ENCODE results near the gene PAM16. TPM values are rescaled to one million over a fixed set of nuclear protein-coding genes. Genes with fewer than 3 reads are reported as not detected.

PAM16 gene
- total and polyA plus RNA-seq, 2 of the 8 experiments (the other 6 are each of a cell fraction or from before 2014, with no cell fraction given): 78.3 to 198 TPM

- 91% methylated on average over 18 of the region's 22 CpGs; no CpG with 5 or more reads in 1 of the 2 experiments for WGBS, 2 experiments (ENCODE audit: extremely low coverage in 1 of 2, insufficient coverage in 1 of 2, insufficient read length in 1 of 2, insufficient replicate concordance in 2 of 2, low coverage in 1 of 2, low lambda C conversion rate in 2 of 2, missing lambda C conversion rate in 1 of 2)
- H3K79me2 ChIP-seq (ENCODE audit: control insufficient read depth in 1 of 2, insufficient read depth in 2 of 2, low read length in 2 of 2): peaks cover 0 to 55% of the 10 kb centered on the region in 2 experiments; a peak in 2 of 4 replicates
- H3K14ac ChIP-seq (ENCODE audit: insufficient read length): no peak overlapping the region
- peaks cover 12% of the 10 kb centered on the region for H3K79me1 ChIP-seq (ENCODE audit: low read depth, low read length)
- DNase-seq (ENCODE audit: low read depth in 1 of 2, low spot score in 2 of 2): no peak
- H3K18ac ChIP-seq (ENCODE audit: extremely low read depth, low read length): peak overlapping the region; percentile 2; the same call in 1 of the 2 replicates
- no peak overlapping the region for H2AFZ ChIP-seq (ENCODE audit: low read length)
- no peak overlapping the region for H4K91ac ChIP-seq (replicated peaks; ENCODE audit: insufficient read length, low read length)
- H3K4me2 ChIP-seq (ENCODE audit: insufficient read depth in 1 of 2, low read depth in 2 of 2, low read length in 2 of 2): peak overlapping the region; percentile 9 to 52; a peak in 1 of 4 replicates
- no peak overlapping the region for H4K8ac ChIP-seq (ENCODE audit: extremely low read depth, insufficient read depth, low read length)
- no peak overlapping the region for H3K56ac ChIP-seq (replicated peaks; ENCODE audit: insufficient read length, low read depth, low read length)
- peaks cover 9 to 22% of the 10 kb centered on the region in 2 experiments for H4K20me1 ChIP-seq (replicated peaks in 1 of 2; ENCODE audit: control insufficient read depth in 1 of 2, insufficient read depth in 2 of 2, low read length in 2 of 2)
- H3K9ac ChIP-seq (replicated peaks in 1 of 4; ENCODE audit: extremely low read depth in 1 of 4, low read depth in 3 of 4, low read length in 3 of 4): 0 out of 7 replicates have a peak overlapping the region, but pooled peaks of 1 of the 4 experiments have one; percentile 29
- peak overlapping the region; percentile 61; the same call in 1 of the 2 replicates for H2BK15ac ChIP-seq (ENCODE audit: low read length)
- H3K9me3 ChIP-seq (ENCODE audit: insufficient read depth in 2 of 2, low read depth in 1 of 2, low read length in 1 of 2): no peaks in the 10 kb centered on the region
- H3K23ac ChIP-seq (ENCODE audit: insufficient read length): no peak overlapping the region
- no peak overlapping the region for H3K4ac ChIP-seq (replicated peaks; ENCODE audit: insufficient read length, low read depth, low read length)
- peak overlapping the region; percentile 10; the same call in 1 of the 2 replicates for H2BK12ac ChIP-seq (ENCODE audit: low read depth, low read length)
- H3K27ac ChIP-seq (ENCODE audit: low read depth, low read length): no peak overlapping the region
- H2BK20ac ChIP-seq (ENCODE audit: low read length): no peak overlapping the region
- FAIRE-seq: peak; percentile 45
- peak overlapping the region; percentile 18; the same call in 1 of the 2 replicates for H2AK5ac ChIP-seq (ENCODE audit: low read depth, low read length)
- ChIA-PET POLR2A (ENCODE audit: partially characterized antibody) (interaction anchor here (0.5 to 8.9 kb wide), 11 partner anchors 10 to 148 kb away, joined by 3 to 80 read pairs (median 5); partner anchors contain the start of gene TFAP4), CTCF (ENCODE audit: partially characterized antibody) (interaction anchor here (0.6 to 11.0 kb wide), 23 partner anchors 10 to 79 kb away, joined by 3 to 132 read pairs (median 4); no protein-coding TSS in a partner anchor)
- peaks cover 5 to 34% (median 28%) of the 10 kb centered on the region in 4 experiments for H3K4me1 ChIP-seq (replicated peaks in 1 of 4; ENCODE audit: control insufficient read depth in 3 of 4, insufficient read depth in 4 of 4, low read length in 3 of 4)
- no peaks in the 10 kb centered on the region for H3K36me3 ChIP-seq (ENCODE audit: control insufficient read depth in 2 of 4, insufficient read depth in 4 of 4, low read length in 3 of 4)
- no peak overlapping the region for H4K5ac ChIP-seq (ENCODE audit: insufficient read length, low read depth, low read length)
- no peaks in the 10 kb centered on the region for H3K27me3 ChIP-seq (replicated peaks in 1 of 4; ENCODE audit: control insufficient read depth in 3 of 4, extremely low read depth in 1 of 4, insufficient read depth in 3 of 4, low read length in 3 of 4)
- TF ChIP-seq BCL11A (IDR thresholded peaks at IDR 0.05; ENCODE audit: low read depth in 2 of 2, low read length in 2 of 2): no peak
- TF ChIP-seq CHD2 (IDR thresholded peaks at IDR 0.05; ENCODE audit: low read length): no peak
- no peak for TF ChIP-seq RFX5 (IDR thresholded peaks at IDR 0.05; ENCODE audit: borderline replicate concordance, low read depth, low read length)
- TF ChIP-seq GTF2F1 (IDR thresholded peaks at IDR 0.05; ENCODE audit: borderline replicate concordance, low read depth, low read length): no peak
- TF ChIP-seq POU5F1 (IDR thresholded peaks at IDR 0.05; ENCODE audit: low read depth, low read length): no peak
- peak overlapping the region; percentile 69; the same call in 1 of the 2 replicates for H2BK5ac ChIP-seq (ENCODE audit: low read depth, low read length)
- H2BK120ac ChIP-seq (replicated peaks; ENCODE audit: low read depth, low read length): peak overlapping the region; percentile 67
- peaks cover 3% of the 10 kb centered on the region; the same call in 1 of the 2 replicates for H3K23me2 ChIP-seq (ENCODE audit: low read depth, low read length)
- H3K4me3 ChIP-seq (ENCODE audit: extremely low read depth in 1 of 4, insufficient read depth in 2 of 4, low read depth in 3 of 4, low read length in 4 of 4): peak overlapping the region in 1 of 4 experiments; percentile 11; a peak in 1 of 8 replicates
Measured at GRCh38 chr16:4324492-4325252, 26.4 kb downstream of the PAM16 start.
